ENCODE measurements around the gene LGALS4. TPM values are rescaled to one million over a fixed set of nuclear protein-coding genes. Genes with fewer than 3 reads are reported as not detected.

LGALS4 gene
- polyA plus RNA-seq, 1 of the 3 experiments (the other 2 are of a cell fraction): 0.21 TPM

GRCh38 chr19:38845374-38846024 is 32.8 kb upstream of the LGALS4 start:
- H3K4me2 ChIP-seq: no peak overlapping the region
- no peak overlapping the region for H2AFZ ChIP-seq (ENCODE audit: low read depth)
- no peak for DNase-seq
- no peaks in the 10 kb centered on the region for H3K9me3 ChIP-seq
- no peak for TF ChIP-seq TCF12 (IDR thresholded peaks at IDR 0.05)
- no peak for TF ChIP-seq ZBTB33 (IDR thresholded peaks at IDR 0.05; ENCODE audit: borderline replicate concordance, low read depth)
- ChIA-PET POLR2A (no interaction called here), CTCF (interaction anchor here (0.5 to 1.2 kb wide), 2 partner anchors 19 to 85 kb away, joined by 3 to 5 read pairs; partner anchors contain the start of genes MRPS12 and SARS2)
- H3K27me3 ChIP-seq (ENCODE audit: insufficient read depth): no peaks in the 10 kb centered on the region
- H3K9me2 ChIP-seq: no peaks in the 10 kb centered on the region
- H3K79me2 ChIP-seq (ENCODE audit: insufficient read depth): peaks cover 86% of the 10 kb centered on the region
- no peak overlapping the region for H3K4me3 ChIP-seq (ENCODE audit: low read depth in 2 of 2, low read length in 1 of 2)
- H3F3A ChIP-seq (replicated peaks; ENCODE audit: insufficient read depth): peaks cover 37% of the 10 kb centered on the region
- peaks cover 87% of the 10 kb centered on the region for H4K20me1 ChIP-seq (ENCODE audit: insufficient read depth)
- H3K36me3 ChIP-seq (replicated peaks in 1 of 2; ENCODE audit: control insufficient read depth in 1 of 2, insufficient read depth in 2 of 2, low read length in 1 of 2): peaks cover 68 to 71% of the 10 kb centered on the region in 2 experiments
- peaks cover 17 to 21% of the 10 kb centered on the region in 2 experiments; a peak in 1 of 4 replicates for H3K4me1 ChIP-seq (ENCODE audit: control insufficient read depth in 1 of 2, insufficient read depth in 2 of 2, low read depth in 1 of 2, low read length in 1 of 2)
- no peak overlapping the region for H3K9ac ChIP-seq
- H3K27ac ChIP-seq (ENCODE audit: low read depth in 2 of 2, low read length in 1 of 2): no peak overlapping the region
- 90% methylated on average over 14 of the region's 14 CpGs for WGBS (ENCODE audit: low lambda C conversion rate)

GRCh38 chr19:38844093-38844686 is 31.4 kb upstream of the LGALS4 start:
- H3K79me2 ChIP-seq (ENCODE audit: insufficient read depth): peaks cover 92% of the 10 kb centered on the region
- H2AFZ ChIP-seq (ENCODE audit: low read depth): no peak overlapping the region
- H3K27ac ChIP-seq (ENCODE audit: low read depth in 2 of 2, low read length in 1 of 2): peak overlapping the region in 1 of 2 experiments; percentile 15; a peak in 1 of 4 replicates
- POLR2A ChIA-PET: no interaction called here
- H3K4me2 ChIP-seq: no peak overlapping the region
- H3K36me3 ChIP-seq (replicated peaks in 1 of 2; ENCODE audit: control insufficient read depth in 1 of 2, insufficient read depth in 2 of 2, low read length in 1 of 2): peaks cover 78 to 80% of the 10 kb centered on the region in 2 experiments
- no peaks in the 10 kb centered on the region for H3K27me3 ChIP-seq (ENCODE audit: insufficient read depth)
- no peaks in the 10 kb centered on the region for H3K9me2 ChIP-seq
- H3F3A ChIP-seq (replicated peaks; ENCODE audit: insufficient read depth): peaks cover 37% of the 10 kb centered on the region
- no peak overlapping the region for H3K4me3 ChIP-seq (ENCODE audit: low read depth in 2 of 2, low read length in 1 of 2)
- 81% methylated on average over 11 of the region's 11 CpGs for WGBS (ENCODE audit: low lambda C conversion rate)
- CTCF ChIA-PET: interaction anchor here (1.2 kb wide), 1 partner anchor 43 kb away, joined by 3 read pairs; no protein-coding TSS in a partner anchor
- peaks cover 94% of the 10 kb centered on the region for H4K20me1 ChIP-seq (ENCODE audit: insufficient read depth)
- H3K9ac ChIP-seq: no peak overlapping the region
- TF ChIP-seq GATA2 (CRISPR knock-in tag; IDR thresholded peaks at IDR 0.05) (no peak), NRF1 (IDR thresholded peaks at IDR 0.05; ENCODE audit: low read depth, low read length) (no peak), EZH2phosphoT487 (IDR thresholded peaks at IDR 0.05; ENCODE audit: borderline replicate concordance, low read depth) (no peak), IRF3 (IDR thresholded peaks at IDR 0.05; ENCODE audit: low read depth, low read length) (no peak)
- H3K9me3 ChIP-seq: no peaks in the 10 kb centered on the region
- peaks cover 21 to 28% of the 10 kb centered on the region in 2 experiments; a peak in 3 of 4 replicates for H3K4me1 ChIP-seq (ENCODE audit: control insufficient read depth in 1 of 2, insufficient read depth in 2 of 2, low read depth in 1 of 2, low read length in 1 of 2)
- DNase-seq: no peak
